GM06990 (cell line): ENCODE results near the gene CNGA2.

ENCODE experiments used
- DNase-seq: peaks from one replicate; pipeline ENCODE4 v3.0.0-alpha.2; 2011; ENCODE audit not compliant: insufficient read length; ENCODE audit errors: extremely low read depth
- H3K27me3 ChIP-seq: replicated peaks from 2 replicates; pipeline ENCODE4 v1.6.0; 2011; ENCODE audit warnings: low read length; ENCODE audit not compliant: control insufficient read depth, insufficient read depth
- H3K36me3 ChIP-seq: 2 replicates; pipeline ENCODE4 v1.5.1; 2011; ENCODE audit warnings: low read length; ENCODE audit not compliant: control insufficient read depth, insufficient read depth
- H3K4me3 ChIP-seq: replicated peaks from 2 replicates; pipeline ENCODE4 v1.5.1; 2011; ENCODE audit warnings: low read depth, mild to moderate bottlenecking, control low read depth, low read length
- CTCF ChIP-seq: IDR thresholded peaks from 2 replicates; pipeline ENCODE4 v1.5.1; 2011; ENCODE audit warnings: low read length, control low read depth, mild to moderate bottlenecking, inconsistent platforms; ENCODE audit not compliant: insufficient read depth, poor library complexity, severe bottlenecking

Gene CNGA2

GRCh38 chrX:151776181-151776731, 41.7 kb downstream of the CNGA2 start:
- Histone ChIP-seq H3K27me3 (0 out of 2 replicates have a peak, but pooled peaks cover 2% of the 10 kb centered on the region), H3K36me3 (no peaks in the 10 kb centered on the region), H3K4me3 (no peak overlapping the region)
- TF ChIP-seq CTCF, result no peak
- no peak for DNase-seq

- H3K27me3 ChIP-seq, result 0 out of 2 replicates have a peak, but pooled peaks cover 2% of the 10 kb centered on the region
- TF ChIP-seq CTCF, result no peak
- no peak for DNase-seq
- H3K36me3 ChIP-seq, result no peaks in the 10 kb centered on the region
- no peak overlapping the region for H3K4me3 ChIP-seq
Observed at GRCh38 chrX:151776936-151777335, 42.4 kb downstream of the CNGA2 start.

- Histone ChIP-seq H3K36me3 (no peaks in the 10 kb centered on the region), H3K4me3 (no peak overlapping the region), H3K27me3 (no peaks in the 10 kb centered on the region)
- no peak for DNase-seq
- no peak for TF ChIP-seq CTCF
Observed at GRCh38 chrX:151779258-151779657, 44.7 kb downstream of the CNGA2 start.

GRCh38 chrX:151780621-151781020, 46.1 kb downstream of the CNGA2 start:
- Histone ChIP-seq H3K27me3 (no peaks in the 10 kb centered on the region), H3K4me3 (no peak overlapping the region), H3K36me3 (no peaks in the 10 kb centered on the region)
- DNase-seq, result no peak
- no peak for TF ChIP-seq CTCF

- no peak for TF ChIP-seq CTCF
- H3K4me3 ChIP-seq, result no peak overlapping the region
- H3K27me3 ChIP-seq, result no peaks in the 10 kb centered on the region
- no peak for DNase-seq
- no peaks in the 10 kb centered on the region for H3K36me3 ChIP-seq
Observed at GRCh38 chrX:151789179-151789800, 54.7 kb downstream of the CNGA2 start.

- Histone ChIP-seq H3K27me3 (no peaks in the 10 kb centered on the region), H3K36me3 (no peaks in the 10 kb centered on the region), H3K4me3 (no peak overlapping the region)
- DNase-seq, result no peak
- TF ChIP-seq CTCF, result no peak
Observed at GRCh38 chrX:151790481-151791160, 56.1 kb downstream of the CNGA2 start.
